Ovary (tissue), 3 donors: ENCODE results near the gene DUSP12.

Experiments
- EP300 ChIP-seq: sonication (generic); formaldehyde crosslinking; IDR thresholded peaks from one replicate; pipeline ENCODE4 v1.6.1; 2017; ENCODE audit warnings: antibody characterized with exemption
- POLR2A ChIP-seq: fragments of 450-650 bp; IDR thresholded peaks from one replicate; pipeline ENCODE4 v1.6.1; 2017; ENCODE audit warnings: antibody characterized with exemption, mild to moderate bottlenecking, moderate library complexity
- TF ChIP-seq, protein P1 (sequence below), 3 donors: fragments of 450-650 bp in 2 of 3; fragments of 200-600 bp in 1 of 3; IDR thresholded peaks; one replicate each; pipeline versions ENCODE4 v1.5.1 to v1.8.0; 2016 to 2022; ENCODE audit warnings: antibody characterized with exemption in 3 of 3, mild to moderate bottlenecking in 1 of 3
- donor health status: DM: no; HTN: no; CAD: no.

DNA sequence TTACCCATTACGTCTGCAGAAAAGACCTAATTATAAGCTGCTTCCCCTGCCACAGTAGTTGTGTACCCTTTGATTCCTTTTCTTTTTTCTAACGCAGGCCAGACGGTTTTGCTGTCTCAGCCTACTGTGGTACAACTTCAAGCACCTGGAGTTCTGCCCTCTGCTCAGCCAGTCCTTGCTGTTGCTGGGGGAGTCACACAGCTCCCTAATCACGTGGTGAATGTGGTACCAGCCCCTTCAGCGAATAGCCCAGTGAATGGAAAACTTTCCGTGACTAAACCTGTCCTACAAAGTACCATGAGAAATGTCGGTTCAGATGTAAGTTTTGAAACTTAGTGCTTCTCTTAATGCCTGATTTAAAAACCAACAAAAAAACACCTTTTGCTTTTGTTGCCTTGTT lies 52.4 kb downstream of the DUSP12 start:
- TF ChIP-seq, protein P1, sequence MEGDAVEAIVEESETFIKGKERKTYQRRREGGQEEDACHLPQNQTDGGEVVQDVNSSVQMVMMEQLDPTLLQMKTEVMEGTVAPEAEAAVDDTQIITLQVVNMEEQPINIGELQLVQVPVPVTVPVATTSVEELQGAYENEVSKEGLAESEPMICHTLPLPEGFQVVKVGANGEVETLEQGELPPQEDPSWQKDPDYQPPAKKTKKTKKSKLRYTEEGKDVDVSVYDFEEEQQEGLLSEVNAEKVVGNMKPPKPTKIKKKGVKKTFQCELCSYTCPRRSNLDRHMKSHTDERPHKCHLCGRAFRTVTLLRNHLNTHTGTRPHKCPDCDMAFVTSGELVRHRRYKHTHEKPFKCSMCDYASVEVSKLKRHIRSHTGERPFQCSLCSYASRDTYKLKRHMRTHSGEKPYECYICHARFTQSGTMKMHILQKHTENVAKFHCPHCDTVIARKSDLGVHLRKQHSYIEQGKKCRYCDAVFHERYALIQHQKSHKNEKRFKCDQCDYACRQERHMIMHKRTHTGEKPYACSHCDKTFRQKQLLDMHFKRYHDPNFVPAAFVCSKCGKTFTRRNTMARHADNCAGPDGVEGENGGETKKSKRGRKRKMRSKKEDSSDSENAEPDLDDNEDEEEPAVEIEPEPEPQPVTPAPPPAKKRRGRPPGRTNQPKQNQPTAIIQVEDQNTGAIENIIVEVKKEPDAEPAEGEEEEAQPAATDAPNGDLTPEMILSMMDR (IDR thresholded peaks at IDR 0.05): no peak
- no peak for TF ChIP-seq EP300
- no peak for TF ChIP-seq POLR2A
